Ishikawa (cell line): ENCODE data around the gene CDH23.

Source experiments
- CEBPB ChIP-seq: IDR thresholded peaks from 2 replicates; pipeline ENCODE4 v1.6.1; 2012
- EP300 ChIP-seq: IDR thresholded peaks from 2 replicates; pipeline ENCODE4 v1.6.1; 2012; ENCODE audit warnings: borderline replicate concordance
- FOXM1 ChIP-seq: IDR thresholded peaks from 2 replicates; pipeline ENCODE4 v1.6.1; 2012; ENCODE audit warnings: low read depth, borderline replicate concordance
- NFIC ChIP-seq: IDR thresholded peaks from 2 replicates; pipeline ENCODE4 v1.6.1; 2012
- RAD21 ChIP-seq: IDR thresholded peaks from 2 replicates; pipeline ENCODE4 v1.6.1; 2012; ENCODE audit warnings: low read depth
- REST ChIP-seq: IDR thresholded peaks from 2 replicates; pipeline ENCODE4 v1.6.1; 2012; ENCODE audit warnings: low read depth, mild to moderate bottlenecking
- TAF1 ChIP-seq: IDR thresholded peaks from 2 replicates; pipeline ENCODE4 v1.6.1; 2012; ENCODE audit warnings: low read depth, mild to moderate bottlenecking
- TCF12 ChIP-seq: IDR thresholded peaks from 2 replicates; pipeline ENCODE4 v1.6.1; 2012; ENCODE audit warnings: low read depth
- TEAD4 ChIP-seq: IDR thresholded peaks from 2 replicates; pipeline ENCODE4 v1.6.1; 2012
- YY1 ChIP-seq: IDR thresholded peaks from 2 replicates; pipeline ENCODE4 v1.6.1; 2012; ENCODE audit warnings: low read depth
- TF ChIP-seq, protein P1 (sequence below): IDR thresholded peaks from 2 replicates; pipeline ENCODE4 v1.6.1; 2012

DNA sequence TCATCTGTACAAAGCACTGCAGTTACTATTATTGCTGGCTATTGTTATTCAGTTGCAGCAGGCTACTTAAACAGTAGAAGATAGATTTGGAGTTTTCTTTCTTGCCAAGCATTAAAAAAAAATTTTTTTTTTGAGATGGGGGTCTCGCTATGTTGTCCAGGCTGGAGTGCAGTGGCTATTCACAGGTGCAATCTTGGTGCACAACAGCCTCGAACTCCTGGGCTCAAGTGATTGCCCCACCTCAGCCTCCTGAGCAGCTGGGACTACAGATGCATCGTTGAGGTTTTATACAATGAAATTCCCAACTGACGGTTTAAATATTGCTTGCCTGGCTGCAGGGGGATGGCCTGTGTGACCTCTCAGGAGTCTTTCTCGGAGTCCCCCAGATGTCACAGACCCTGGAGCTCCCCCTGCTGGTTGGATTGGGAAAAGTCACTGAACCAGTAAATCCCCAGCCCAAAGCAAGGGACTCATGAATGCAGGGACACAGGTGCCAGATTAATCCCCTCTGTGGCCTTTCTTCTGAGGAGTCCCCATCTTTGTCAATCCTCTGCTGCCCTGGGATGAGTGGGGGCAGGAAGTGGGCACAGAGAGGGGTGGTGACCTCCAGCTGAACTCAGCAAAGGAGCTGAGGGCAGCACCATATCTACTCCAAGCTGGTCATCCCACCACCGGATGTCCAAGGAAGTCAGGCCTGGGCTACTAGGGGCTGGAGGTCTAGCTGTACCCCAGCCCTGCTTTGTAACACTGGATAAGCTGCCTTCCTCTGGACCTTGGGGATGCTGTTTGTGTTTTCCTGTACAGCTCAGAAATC, 173.3 kb downstream of the CDH23 start:
- no peak for TF ChIP-seq FOXM1
- TF ChIP-seq REST = no peak
- TF ChIP-seq, protein P1, sequence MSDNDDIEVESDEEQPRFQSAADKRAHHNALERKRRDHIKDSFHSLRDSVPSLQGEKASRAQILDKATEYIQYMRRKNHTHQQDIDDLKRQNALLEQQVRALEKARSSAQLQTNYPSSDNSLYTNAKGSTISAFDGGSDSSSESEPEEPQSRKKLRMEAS = no peak
- no peak for TF ChIP-seq CEBPB
- TF ChIP-seq EP300 = no peak
- no peak for TF ChIP-seq TAF1
- no peak for TF ChIP-seq TEAD4
- peak; percentile 86 for TF ChIP-seq RAD21
- no peak for TF ChIP-seq YY1
- no peak for TF ChIP-seq NFIC
- no peak for TF ChIP-seq TCF12
